Mesendoderm (in vitro differentiated cells): ENCODE results near the gene PMPCA.

ENCODE experiments used
- DNase-seq: peaks from one replicate; pipeline ENCODE4 v3.0.0; 2013
- H2AK5ac ChIP-seq: 2 replicates; pipeline ENCODE4 v1.6.1; 2013; ENCODE audit warnings: low read length, inconsistent platforms
- H2BK120ac ChIP-seq: 2 replicates; pipeline ENCODE4 v1.6.1; 2013; ENCODE audit warnings: low read depth, mild to moderate bottlenecking, low read length, moderate library complexity, mixed read lengths
- H2BK15ac ChIP-seq: replicated peaks from 2 replicates; pipeline ENCODE4 v1.6.1; 2013; ENCODE audit warnings: low read depth, mild to moderate bottlenecking, moderate library complexity
- H2BK5ac ChIP-seq: 2 replicates; pipeline ENCODE4 v1.6.1; 2013; ENCODE audit warnings: low read length, inconsistent platforms
- H3K18ac ChIP-seq: 2 replicates; pipeline ENCODE4 v1.6.1; 2013; ENCODE audit warnings: mild to moderate bottlenecking, low read length, mixed read lengths
- H3K23ac ChIP-seq: one replicate; pipeline ENCODE4 v1.6.1; 2013; ENCODE audit warnings: low read length
- H3K27ac ChIP-seq: 2 replicates; pipeline ENCODE4 v1.5.1; 2013; ENCODE audit warnings: low read depth, mild to moderate bottlenecking, inconsistent platforms, low read length, moderate library complexity
- H3K27me3 ChIP-seq: 2 replicates; pipeline ENCODE4 v1.6.1; 2013; ENCODE audit warnings: low read length, control low read depth, mild to moderate bottlenecking, inconsistent platforms; ENCODE audit not compliant: insufficient read depth, poor library complexity
- H3K36me3 ChIP-seq: 2 replicates; pipeline ENCODE4 v1.6.1; 2013; ENCODE audit warnings: low read length, inconsistent platforms; ENCODE audit not compliant: control insufficient read depth, insufficient read depth
- H3K4ac ChIP-seq: one replicate; pipeline ENCODE4 v1.6.1; 2013; ENCODE audit warnings: low read depth, mild to moderate bottlenecking, low read length, moderate library complexity
- H3K4me1 ChIP-seq: 2 replicates; pipeline ENCODE4 v1.6.1; 2013; ENCODE audit warnings: low read depth, low read length, inconsistent platforms; ENCODE audit not compliant: control insufficient read depth
- H3K4me2 ChIP-seq: 2 replicates; pipeline ENCODE4 v1.6.1; 2013; ENCODE audit warnings: low read length
- H3K4me3 ChIP-seq: 2 replicates; pipeline ENCODE4 v1.5.1; 2013; ENCODE audit warnings: mild to moderate bottlenecking, low read length
- H3K56ac ChIP-seq: one replicate; pipeline ENCODE4 v1.6.1; 2013; ENCODE audit warnings: low read length
- H3K79me1 ChIP-seq: 2 replicates; pipeline ENCODE4 v1.6.1; 2013; ENCODE audit warnings: low read length, inconsistent platforms
- H3K79me2 ChIP-seq: 2 replicates; pipeline ENCODE4 v1.6.1; 2013; ENCODE audit warnings: mild to moderate bottlenecking, low read length; ENCODE audit not compliant: control insufficient read depth, insufficient read depth
- H3K9ac ChIP-seq: 2 replicates; pipeline ENCODE4 v1.6.1; 2013; ENCODE audit warnings: low read length, inconsistent platforms
- H4K5ac ChIP-seq: one replicate; pipeline ENCODE4 v1.6.1; 2013; ENCODE audit warnings: low read length
- H4K8ac ChIP-seq: one replicate; pipeline ENCODE4 v1.6.1; 2013; ENCODE audit warnings: low read depth, mild to moderate bottlenecking, control low read depth, low read length, moderate library complexity
- WGBS: extraction: QIAGEN DNeasy Blood & Tissue Kit; methylation state at CpG from one replicate; pipeline ENCODE4 v1.1.7; 2013; ENCODE audit warnings: low lambda C conversion rate, missing lambda C conversion rate; ENCODE audit not compliant: insufficient coverage; ENCODE audit errors: extremely low coverage; 5-methylcytosine and 5-hydroxymethylcytosine counted together

Gene PMPCA

DNA sequence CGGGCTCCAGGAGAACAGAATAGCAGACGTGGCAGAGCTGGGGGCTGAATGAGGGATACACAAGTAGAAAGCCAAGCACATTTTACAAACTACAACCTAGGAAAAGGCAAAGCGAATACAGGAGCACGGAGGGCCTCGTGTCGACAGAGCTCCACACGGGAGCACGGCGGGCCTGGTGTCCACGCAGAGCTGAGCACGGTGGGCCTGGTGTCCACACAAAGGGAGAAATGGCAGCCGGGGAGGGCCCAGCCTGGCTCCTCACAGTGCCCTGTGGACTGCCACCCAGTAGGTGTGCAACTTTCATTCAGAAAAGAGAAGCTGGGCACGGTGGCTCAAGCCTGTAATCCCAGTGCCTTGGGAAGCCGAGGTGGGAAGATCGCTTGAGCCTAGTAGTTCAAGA, 32.6 kb downstream of the PMPCA start:
- H2BK120ac ChIP-seq = no peak overlapping the region
- no peaks in the 10 kb centered on the region for H3K4me1 ChIP-seq
- H3K79me2 ChIP-seq = no peaks in the 10 kb centered on the region
- no CpG with 5 or more reads among the region's 15 CpGs for WGBS
- no peak overlapping the region for H3K4ac ChIP-seq
- H4K8ac ChIP-seq = no peak overlapping the region
- H3K36me3 ChIP-seq = peaks cover 14% of the 10 kb centered on the region
- H3K27me3 ChIP-seq = no peaks in the 10 kb centered on the region
- no peak overlapping the region for H3K23ac ChIP-seq
- no peak overlapping the region for H3K4me2 ChIP-seq
- no peak overlapping the region for H3K9ac ChIP-seq
- no peak overlapping the region for H2AK5ac ChIP-seq
- H4K5ac ChIP-seq = no peak overlapping the region
- peaks cover 2% of the 10 kb centered on the region for H3K79me1 ChIP-seq
- no peak overlapping the region for H3K27ac ChIP-seq
- no peak overlapping the region for H2BK15ac ChIP-seq
- H3K4me3 ChIP-seq = no peak overlapping the region
- no peak overlapping the region for H3K56ac ChIP-seq
- H3K18ac ChIP-seq = no peak overlapping the region
- no peak for DNase-seq
- H2BK5ac ChIP-seq = no peak overlapping the region

DNA sequence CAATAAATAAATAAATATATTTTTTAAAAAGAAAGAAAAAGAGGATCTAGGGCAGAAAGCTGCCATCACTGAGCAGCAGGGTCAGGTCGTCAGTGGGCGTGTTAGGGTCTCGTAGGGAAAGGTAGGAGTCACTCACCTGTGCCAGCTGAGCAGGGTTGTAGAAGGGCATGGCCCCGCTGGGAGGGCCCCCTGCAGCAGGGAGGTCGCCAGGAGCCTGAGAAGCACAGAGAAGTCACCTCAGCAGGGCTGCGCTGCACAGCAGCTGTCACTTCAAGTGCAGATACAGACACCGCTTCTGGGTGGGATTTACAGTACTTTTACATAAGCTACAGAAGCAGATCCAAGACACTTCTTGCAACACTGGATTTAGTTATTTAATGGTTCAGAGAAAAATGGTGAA, 33.2 kb downstream of the PMPCA start:
- Histone ChIP-seq H3K18ac (no peak overlapping the region), H2AK5ac (no peak overlapping the region), H2BK15ac (no peak overlapping the region), H3K79me1 (no peaks in the 10 kb centered on the region), H4K5ac (no peak overlapping the region), H3K23ac (no peak overlapping the region), H3K27ac (no peak overlapping the region), H2BK5ac (no peak overlapping the region), H3K79me2 (no peaks in the 10 kb centered on the region), H2BK120ac (no peak overlapping the region), H3K27me3 (no peaks in the 10 kb centered on the region), H3K9ac (no peak overlapping the region), H4K8ac (no peak overlapping the region), H3K4me1 (no peaks in the 10 kb centered on the region), H3K4ac (no peak overlapping the region), H3K36me3 (peaks cover 14% of the 10 kb centered on the region), H3K56ac (no peak overlapping the region), H3K4me2 (no peak overlapping the region), H3K4me3 (no peak overlapping the region)
- no peak for DNase-seq
- no CpG with 5 or more reads among the region's 7 CpGs for WGBS

DNA sequence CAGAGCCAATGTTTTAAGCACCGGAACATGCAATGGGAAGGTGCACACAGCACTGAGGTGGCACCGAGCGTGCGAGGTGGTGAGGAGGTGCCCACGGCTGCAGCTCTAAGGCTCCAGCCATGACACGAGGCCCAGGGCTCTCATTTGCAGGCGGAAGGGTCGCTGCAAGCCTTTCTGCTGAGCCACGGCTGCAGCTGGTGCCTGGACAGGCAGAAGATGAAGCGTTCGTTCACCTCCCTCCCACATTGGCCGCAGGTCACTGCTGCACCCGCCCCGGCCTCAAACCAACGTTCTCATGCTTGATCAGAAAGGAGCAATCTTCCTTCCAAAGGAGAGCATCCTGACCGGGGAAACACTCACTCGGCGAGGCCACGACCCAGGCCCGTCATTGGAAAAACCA, 33.6 kb downstream of the PMPCA start:
- Histone ChIP-seq H3K27ac (no peak overlapping the region), H2BK15ac (no peak overlapping the region), H3K36me3 (peaks cover 14% of the 10 kb centered on the region), H3K4ac (no peak overlapping the region), H4K5ac (no peak overlapping the region), H2BK5ac (no peak overlapping the region), H2BK120ac (no peak overlapping the region), H3K18ac (no peak overlapping the region), H3K4me3 (no peak overlapping the region), H3K56ac (no peak overlapping the region), H2AK5ac (no peak overlapping the region), H3K79me2 (no peaks in the 10 kb centered on the region), H4K8ac (no peak overlapping the region), H3K9ac (no peak overlapping the region), H3K27me3 (no peaks in the 10 kb centered on the region), H3K23ac (no peak overlapping the region), H3K4me2 (no peak overlapping the region), H3K4me1 (no peaks in the 10 kb centered on the region), H3K79me1 (no peaks in the 10 kb centered on the region)
- no peak for DNase-seq
- no CpG with 5 or more reads among the region's 20 CpGs for WGBS

DNA sequence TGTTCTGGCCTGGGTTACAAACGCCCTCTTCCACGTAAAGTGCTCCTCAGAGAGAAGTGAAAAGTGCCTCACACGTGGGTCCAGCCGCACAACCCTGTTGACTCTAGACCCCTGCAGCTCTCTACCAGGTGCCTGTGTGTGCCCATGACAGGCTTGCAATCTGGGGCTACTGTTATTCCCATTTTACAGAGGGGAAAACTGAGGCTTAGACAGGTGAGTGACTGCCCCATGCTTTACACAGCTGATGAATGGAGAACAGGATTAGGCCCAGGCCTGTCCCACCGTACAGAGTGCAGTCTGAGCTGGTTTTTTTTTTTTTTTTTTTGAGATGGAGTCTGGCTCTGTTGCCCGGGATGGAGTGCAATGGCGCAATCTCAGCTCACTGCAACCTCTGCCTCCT, 35.3 kb downstream of the PMPCA start:
- H3K9ac ChIP-seq = no peak overlapping the region
- H4K8ac ChIP-seq = no peak overlapping the region
- no peak overlapping the region for H3K27ac ChIP-seq
- H2BK120ac ChIP-seq = no peak overlapping the region
- H4K5ac ChIP-seq = no peak overlapping the region
- no peak overlapping the region for H3K56ac ChIP-seq
- H3K4ac ChIP-seq = no peak overlapping the region
- no peaks in the 10 kb centered on the region for H3K4me1 ChIP-seq
- no peaks in the 10 kb centered on the region for H3K79me1 ChIP-seq
- H3K23ac ChIP-seq = no peak overlapping the region
- no peak overlapping the region for H2BK5ac ChIP-seq
- peaks cover 18% of the 10 kb centered on the region for H3K36me3 ChIP-seq
- WGBS = no CpG with 5 or more reads among the region's 7 CpGs
- H3K4me2 ChIP-seq = no peak overlapping the region
- H3K18ac ChIP-seq = no peak overlapping the region
- no peak for DNase-seq
- no peak overlapping the region for H2AK5ac ChIP-seq
- no peaks in the 10 kb centered on the region for H3K79me2 ChIP-seq
- no peak overlapping the region for H3K4me3 ChIP-seq
- no peaks in the 10 kb centered on the region for H3K27me3 ChIP-seq
- no peak overlapping the region for H2BK15ac ChIP-seq

DNA sequence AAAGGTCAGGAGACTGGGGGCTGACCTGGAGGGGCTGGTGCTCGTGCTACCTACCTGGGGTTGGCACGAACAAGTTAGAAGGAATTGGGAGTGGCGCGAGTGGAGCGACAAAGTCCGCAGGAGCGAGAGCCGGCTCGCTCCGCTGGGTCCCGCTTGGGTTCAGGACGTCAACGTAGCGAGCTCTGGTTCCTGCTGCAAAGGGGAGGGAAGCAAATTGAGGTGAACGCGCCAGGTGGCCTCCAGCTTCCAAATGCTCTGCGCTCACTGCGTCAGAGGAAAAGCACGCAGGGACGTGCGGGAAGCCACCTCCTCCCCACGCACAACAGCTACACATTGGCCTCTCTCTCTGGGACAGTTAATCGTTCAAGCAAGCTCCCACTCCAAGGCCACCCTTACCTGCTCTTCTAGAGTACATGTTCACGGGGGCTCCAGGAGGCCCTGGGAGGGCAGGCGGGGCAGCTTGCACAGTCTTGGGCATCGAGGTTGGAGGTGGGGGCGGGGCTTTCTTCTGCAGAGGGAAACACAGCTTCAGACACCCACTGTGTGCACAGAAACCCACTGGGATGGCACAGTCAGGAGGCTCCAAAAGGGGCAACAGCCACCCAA, 36.8 kb downstream of the PMPCA start:
- no CpG with 5 or more reads among the region's 27 CpGs for WGBS
- Histone ChIP-seq H3K79me2 (no peaks in the 10 kb centered on the region), H3K4ac (no peak overlapping the region), H2AK5ac (no peak overlapping the region), H3K4me1 (no peaks in the 10 kb centered on the region), H4K8ac (no peak overlapping the region), H3K4me3 (no peak overlapping the region), H3K18ac (no peak overlapping the region), H3K79me1 (no peaks in the 10 kb centered on the region), H3K36me3 (peaks cover 19% of the 10 kb centered on the region), H3K27ac (no peak overlapping the region), H3K23ac (no peak overlapping the region), H3K9ac (no peak overlapping the region), H2BK15ac (no peak overlapping the region), H2BK120ac (no peak overlapping the region), H3K56ac (no peak overlapping the region), H3K27me3 (no peaks in the 10 kb centered on the region), H3K4me2 (no peak overlapping the region), H2BK5ac (no peak overlapping the region), H4K5ac (no peak overlapping the region)
- no peak for DNase-seq

DNA sequence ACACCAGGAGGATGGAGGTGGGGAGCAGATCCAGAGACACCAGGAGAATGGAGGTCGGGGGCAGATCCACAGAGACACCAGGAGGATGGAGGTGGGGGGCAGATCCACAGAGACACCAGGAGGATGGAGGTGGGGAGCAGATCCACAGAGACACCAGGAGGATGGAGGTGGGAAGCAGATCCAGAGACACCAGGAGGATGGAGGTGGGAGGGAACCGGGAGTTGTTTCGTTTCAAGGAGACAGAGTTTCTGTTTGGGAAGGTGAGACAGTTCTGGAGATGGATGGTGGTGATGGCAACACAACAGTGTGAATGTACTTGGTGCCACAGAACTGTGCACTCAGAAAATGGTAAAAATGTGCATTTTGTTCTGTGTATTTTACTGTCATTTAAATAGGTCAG, 38.2 kb downstream of the PMPCA start:
- Histone ChIP-seq H3K36me3 (peaks cover 22% of the 10 kb centered on the region), H2BK120ac (no peak overlapping the region), H3K27me3 (no peaks in the 10 kb centered on the region)

More for the DNA sequence above, 38.2 kb downstream of the PMPCA start:
- Histone ChIP-seq H2BK5ac (no peak overlapping the region), H3K27ac (no peak overlapping the region), H3K79me2 (no peaks in the 10 kb centered on the region), H3K4me2 (no peak overlapping the region), H3K4me3 (no peak overlapping the region), H3K9ac (no peak overlapping the region), H4K5ac (no peak overlapping the region), H3K4ac (no peak overlapping the region), H3K56ac (no peak overlapping the region), H3K23ac (no peak overlapping the region), H2BK15ac (no peak overlapping the region), H3K4me1 (no peaks in the 10 kb centered on the region), H3K18ac (no peak overlapping the region), H3K79me1 (no peaks in the 10 kb centered on the region), H4K8ac (no peak overlapping the region), H2AK5ac (no peak overlapping the region)
- DNase-seq = no peak
- no CpG with 5 or more reads among the region's 3 CpGs for WGBS
